Neural progenitor cell (in vitro differentiated cells): ENCODE results near the gene MTAP. TPM values are rescaled to one million over a fixed set of nuclear protein-coding genes. Genes with fewer than 3 reads are reported as not detected.

Experiments used
- DNase-seq: peaks from one replicate; pipeline ENCODE4 v3.0.0-alpha.2; 2016; ENCODE audit warnings: low spot score
- H2AFZ ChIP-seq: fragments of 200-600 bp; sonication (generic); replicated peaks from 2 replicates; pipeline ENCODE4 v1.6.1; 2016; ENCODE audit warnings: antibody characterized with exemption
- H3F3A ChIP-seq: fragments of 200-600 bp; sonication (generic); 2 replicates; pipeline ENCODE4 v1.6.1; 2016; ENCODE audit warnings: antibody characterized with exemption, low read depth
- H3K27ac ChIP-seq: fragments of 200-600 bp; sonication (generic); 2 replicates; pipeline ENCODE4 v1.5.1; 2016; ENCODE audit warnings: mild to moderate bottlenecking
- H3K27me3 ChIP-seq: fragments of 200-600 bp; sonication (generic); 2 replicates; pipeline ENCODE4 v1.6.1; 2016; ENCODE audit warnings: mild to moderate bottlenecking, moderate library complexity
- H3K36me3 ChIP-seq: fragments of 200-600 bp; sonication (generic); 2 replicates; pipeline ENCODE4 v1.5.1; 2016
- H3K4me1 ChIP-seq: fragments of 200-600 bp; sonication (generic); 2 replicates; pipeline ENCODE4 v1.6.1; 2016; ENCODE audit warnings: mixed run types
- H3K4me2 ChIP-seq: fragments of 200-600 bp; sonication (generic); 2 replicates; pipeline ENCODE4 v1.6.1; 2016
- H3K4me3 ChIP-seq: fragments of 200-600 bp; sonication (generic); 2 replicates; pipeline ENCODE4 v1.5.1; 2016
- H3K79me2 ChIP-seq: fragments of 200-600 bp; sonication (generic); 2 replicates; pipeline ENCODE4 v1.6.1; 2016; ENCODE audit warnings: low read depth
- H3K9ac ChIP-seq: fragments of 200-600 bp; sonication (generic); 2 replicates; pipeline ENCODE4 v1.6.1; 2016
- H3K9me3 ChIP-seq: fragments of 200-600 bp; sonication (generic); 2 replicates; pipeline ENCODE4 v1.5.1; 2016; ENCODE audit warnings: low read depth
- H4K20me1 ChIP-seq: fragments of 200-600 bp; sonication (generic); 2 replicates; pipeline ENCODE4 v1.6.1; 2016; ENCODE audit warnings: low read depth
- H3K27ac Mint-ChIP-seq: 3 replicates; pipeline ENCODE4 v1.8.0; 2021; ENCODE audit warnings: mixed read lengths
- H3K27me3 Mint-ChIP-seq: 2 replicates; pipeline ENCODE4 v1.8.0; 2022; ENCODE audit warnings: low read depth, mild to moderate bottlenecking, inconsistent platforms, moderate library complexity, mixed read lengths; ENCODE audit not compliant: insufficient read depth
- H3K36me3 Mint-ChIP-seq: 3 replicates; pipeline ENCODE4 v1.8.0; 2021; ENCODE audit warnings: mixed read lengths
- H3K4me1 Mint-ChIP-seq: 3 replicates; pipeline ENCODE4 v1.8.0; 2021; ENCODE audit warnings: mixed read lengths
- H3K4me3 Mint-ChIP-seq: 3 replicates; pipeline ENCODE4 v1.8.0; 2021; ENCODE audit warnings: mild to moderate bottlenecking, moderate library complexity, mixed read lengths
- H3K9me3 Mint-ChIP-seq: 3 replicates; pipeline ENCODE4 v1.8.0; 2020; ENCODE audit warnings: mixed read lengths
- CTCF ChIP-seq: fragments of 200-600 bp; sonication (generic); IDR thresholded peaks from 2 replicates; pipeline ENCODE4 v1.5.1; 2017; ENCODE audit warnings: antibody characterized with exemption, mild to moderate bottlenecking
- EZH2 ChIP-seq: fragments of 200-600 bp; sonication (generic); IDR thresholded peaks from 2 replicates; pipeline ENCODE4 v1.6.1; 2017; ENCODE audit warnings: antibody characterized with exemption, mild to moderate bottlenecking, moderate library complexity
- EZH2phosphoT487 ChIP-seq: fragments of 200-600 bp; sonication (generic); IDR thresholded peaks from 2 replicates; pipeline ENCODE4 v1.6.1; 2017; ENCODE audit warnings: antibody characterized with exemption
- total RNA-seq: library from RNA; depleted of rRNA; stranded (reverse); fragments of >200 nt; gene quantifications from 2 replicates; pipeline ENCODE4 v1.2.3, GENCODE V29; 2015; ENCODE audit warnings: low replicate concordance

Gene MTAP
- total RNA-seq, 1 donor from 2014 or later: 21.6 TPM

GRCh38 chr9:21813575-21814473, 11.4 kb downstream of the MTAP start:
- Mint-ChIP-seq H3K36me3 (peaks cover 45% of the 10 kb centered on the region), H3K4me1 (peaks cover 3% of the 10 kb centered on the region), H3K9me3 (peaks cover 6% of the 10 kb centered on the region), H3K27ac (no peak overlapping the region), H3K4me3 (no peak overlapping the region), H3K27me3 (no peaks in the 10 kb centered on the region)
- TF ChIP-seq EZH2 (no peak), CTCF (peak; percentile 91)
- H3K4me2 ChIP-seq: no peak overlapping the region
- H3F3A ChIP-seq: peaks cover 10% of the 10 kb centered on the region
- H3K79me2 ChIP-seq: peaks cover 44% of the 10 kb centered on the region
- DNase-seq: peak; percentile 78
- H3K9ac ChIP-seq: no peak overlapping the region
- no peaks in the 10 kb centered on the region for H3K27me3 ChIP-seq
- H4K20me1 ChIP-seq: peaks cover 33% of the 10 kb centered on the region
- no peak overlapping the region for H3K27ac ChIP-seq
- H3K4me3 ChIP-seq: no peak overlapping the region
- H3K9me3 ChIP-seq: no peaks in the 10 kb centered on the region
- H2AFZ ChIP-seq: no peak overlapping the region
- peaks cover 9% of the 10 kb centered on the region for H3K36me3 ChIP-seq
- H3K4me1 ChIP-seq: peaks cover 4% of the 10 kb centered on the region

- no peak overlapping the region for H3K4me3 Mint-ChIP-seq
- Histone ChIP-seq H3K4me3 (no peak overlapping the region), H4K20me1 (peaks cover 28% of the 10 kb centered on the region), H3K9me3 (no peaks in the 10 kb centered on the region), H3K36me3 (peaks cover 12% of the 10 kb centered on the region), H3K4me1 (peaks cover 4% of the 10 kb centered on the region), H3K79me2 (peaks cover 51% of the 10 kb centered on the region), H3K27ac (no peak overlapping the region), H3K4me2 (no peak overlapping the region), H3K27me3 (no peaks in the 10 kb centered on the region), H2AFZ (no peak overlapping the region), H3K9ac (no peak overlapping the region), H3F3A (peaks cover 10% of the 10 kb centered on the region)
- H3K36me3 Mint-ChIP-seq: peaks cover 52% of the 10 kb centered on the region
- DNase-seq: no peak
- no peak overlapping the region for H3K27ac Mint-ChIP-seq
- H3K4me1 Mint-ChIP-seq: peaks cover 3% of the 10 kb centered on the region
- TF ChIP-seq CTCF: no peak
- TF ChIP-seq EZH2phosphoT487: no peak
- TF ChIP-seq EZH2: no peak
- no peaks in the 10 kb centered on the region for H3K27me3 Mint-ChIP-seq
- H3K9me3 Mint-ChIP-seq: peaks cover 19% of the 10 kb centered on the region
These were observed 13.2 kb downstream of the MTAP start for GRCh38 chr9:21815643-21816042.

GRCh38 chr9:21817176-21817575, 14.7 kb downstream of the MTAP start:
- peaks cover 62% of the 10 kb centered on the region for H3K36me3 Mint-ChIP-seq
- H3F3A ChIP-seq: peaks cover 10% of the 10 kb centered on the region

More at GRCh38 chr9:21817176-21817575, 14.7 kb downstream of the MTAP start:
- H3K4me1 Mint-ChIP-seq: peaks cover 3% of the 10 kb centered on the region
- no peak overlapping the region for H3K4me3 Mint-ChIP-seq
- Histone ChIP-seq H3K36me3 (peaks cover 12% of the 10 kb centered on the region), H2AFZ (no peak overlapping the region), H3K9me3 (no peaks in the 10 kb centered on the region), H3K79me2 (peaks cover 63% of the 10 kb centered on the region), H3K9ac (no peak overlapping the region), H3K27me3 (no peaks in the 10 kb centered on the region), H3K4me1 (peaks cover 4% of the 10 kb centered on the region), H3K4me2 (no peak overlapping the region), H4K20me1 (peaks cover 18% of the 10 kb centered on the region), H3K4me3 (no peak overlapping the region), H3K27ac (no peak overlapping the region)
- DNase-seq: no peak
- H3K9me3 Mint-ChIP-seq: peaks cover 27% of the 10 kb centered on the region
- no peaks in the 10 kb centered on the region for H3K27me3 Mint-ChIP-seq
- no peak for TF ChIP-seq EZH2
- no peak for TF ChIP-seq EZH2phosphoT487
- no peak for TF ChIP-seq CTCF
- H3K27ac Mint-ChIP-seq: no peak overlapping the region
